Measurements from ENCODE around the gene OR2A25.
"Not testable (repeated sequence)": the region's sequence is repeated elsewhere in the genome, so short reads cannot be mapped to it uniquely, and the experiment has no call there.

The OR2A25 gene

GRCh38 chr7:144048648-144049047 is 21.0 kb upstream of the OR2A25 start, which contains the start of gene OR2A5:
Gene OR2A5, plus strand, starts transcription at chr7:144048948. Its CDS starts 1,454 bp downstream, at chr7:144050402.
- Mint-ChIP-seq H3K27me3 (peaks cover 22% of the 10 kb centered on the region), H3K27ac (no peak within 1 kb of the TSS), H3K4me3 (no peak within 1 kb of the TSS), H3K9me3 (no peaks in the 10 kb centered on the region), H3K4me1 (no peaks in the 10 kb centered on the region)
- ATAC-seq = no peak
- no peak for DNase-seq

GRCh38 chr7:144049491-144049890 is 20.1 kb upstream of the OR2A25 start:
- no peak for ATAC-seq
- no peak for DNase-seq
- no peaks in the 10 kb centered on the region for H3K4me1 Mint-ChIP-seq
- no peak overlapping the region for H3K27ac Mint-ChIP-seq
- peaks cover 22% of the 10 kb centered on the region for H3K27me3 Mint-ChIP-seq
- no peaks in the 10 kb centered on the region for H3K9me3 Mint-ChIP-seq
- no peak overlapping the region for H3K4me3 Mint-ChIP-seq

GRCh38 chr7:144050093-144050492 is 19.5 kb upstream of the OR2A25 start:
- H3K4me3 Mint-ChIP-seq = no peak overlapping the region
- ATAC-seq (no peak), DNase-seq (no peak)
- H3K27me3 Mint-ChIP-seq = peaks cover 22% of the 10 kb centered on the region
- H3K27ac Mint-ChIP-seq = no peak overlapping the region
- no peaks in the 10 kb centered on the region for H3K4me1 Mint-ChIP-seq
- H3K9me3 Mint-ChIP-seq = no peaks in the 10 kb centered on the region

- not testable (repeated sequence) for H3K4me3 Mint-ChIP-seq, ATAC-seq, H3K4me1 Mint-ChIP-seq, H3K27ac Mint-ChIP-seq, DNase-seq, H3K9me3 Mint-ChIP-seq
- peaks cover 28% of the 10 kb centered on the region for H3K27me3 Mint-ChIP-seq
Observed at GRCh38 chr7:144050884-144051283, 18.7 kb upstream of the OR2A25 start.

- no peak for ATAC-seq
- Mint-ChIP-seq H3K27me3 (peaks cover 24% of the 10 kb centered on the region), H3K4me1 (no peaks in the 10 kb centered on the region)
Observed at GRCh38 chr7:144057954-144058353, 11.7 kb upstream of the OR2A25 start.

GRCh38 chr7:144063710-144064109 is 5.9 kb upstream of the OR2A25 start:
- Mint-ChIP-seq H3K4me3 (no peak overlapping the region), H3K4me1 (no peaks in the 10 kb centered on the region), H3K27ac (no peak overlapping the region), H3K9me3 (no peaks in the 10 kb centered on the region), H3K27me3 (peaks cover 27% of the 10 kb centered on the region)
- ATAC-seq (no peak), DNase-seq (no peak)

More at GRCh38 chr7:144057954-144058353, 11.7 kb upstream of the OR2A25 start:
- Mint-ChIP-seq H3K4me3 (no peak overlapping the region), H3K27ac (no peak overlapping the region), H3K9me3 (no peaks in the 10 kb centered on the region)
- no peak for DNase-seq

GRCh38 chr7:144069953-144070352 is 342 bp downstream of the OR2A25 start:
- Mint-ChIP-seq H3K27me3 (peaks cover 15% of the 10 kb centered on the region), H3K27ac (no peak overlapping the region), H3K4me3 (no peak overlapping the region), H3K4me1 (no peaks in the 10 kb centered on the region), H3K9me3 (no peaks in the 10 kb centered on the region)
- ATAC-seq (no peak), DNase-seq (no peak)

GRCh38 chr7:144074374-144074773 is 4.8 kb downstream of the OR2A25 start:
- ATAC-seq (no peak), DNase-seq (no peak)
- Mint-ChIP-seq H3K4me3 (no peak overlapping the region), H3K9me3 (no peaks in the 10 kb centered on the region), H3K27me3 (peaks cover 9% of the 10 kb centered on the region), H3K27ac (peak overlapping the region in 1 of 2 donors; percentile 62), H3K4me1 (no peaks in the 10 kb centered on the region)

- DNase-seq (no peak), ATAC-seq (no peak)
Observed at GRCh38 chr7:144085978-144086377, 16.4 kb downstream of the OR2A25 start, which contains the start of gene OR2A12. Gene OR2A12, plus strand, starts transcription at chr7:144086278. Its CDS starts 8,830 bp downstream, at chr7:144095108.

GRCh38 chr7:144086730-144087129 is 17.1 kb downstream of the OR2A25 start:
- Mint-ChIP-seq H3K27me3 (peaks cover 21% of the 10 kb centered on the region), H3K27ac (no peak overlapping the region), H3K4me3 (no peak overlapping the region), H3K9me3 (no peaks in the 10 kb centered on the region), H3K4me1 (no peaks in the 10 kb centered on the region)
- ATAC-seq (no peak), DNase-seq (no peak)

More at GRCh38 chr7:144085978-144086377, 16.4 kb downstream of the OR2A25 start, which contains the start of gene OR2A12:
- H3K27ac Mint-ChIP-seq = no peak within 1 kb of the TSS
- H3K9me3 Mint-ChIP-seq = no peaks in the 10 kb centered on the region
- no peak within 1 kb of the TSS for H3K4me3 Mint-ChIP-seq
- peaks cover 14% of the 10 kb centered on the region for H3K27me3 Mint-ChIP-seq
- no peaks in the 10 kb centered on the region for H3K4me1 Mint-ChIP-seq

- ATAC-seq (no peak), DNase-seq (no peak)
- Mint-ChIP-seq H3K9me3 (no peaks in the 10 kb centered on the region), H3K27ac (no peak overlapping the region), H3K4me1 (no peaks in the 10 kb centered on the region), H3K27me3 (peaks cover 21% of the 10 kb centered on the region), H3K4me3 (no peak overlapping the region)
Observed at GRCh38 chr7:144087230-144087629, 17.6 kb downstream of the OR2A25 start.

GRCh38 chr7:144090667-144091066 is 21.1 kb downstream of the OR2A25 start:
- Mint-ChIP-seq H3K9me3 (no peaks in the 10 kb centered on the region), H3K4me1 (no peaks in the 10 kb centered on the region), H3K27me3 (peaks cover 21% of the 10 kb centered on the region), H3K27ac (no peak overlapping the region), H3K4me3 (no peak overlapping the region)
- DNase-seq (no peak), ATAC-seq (no peak)

GRCh38 chr7:144098776-144099175 is 29.2 kb downstream of the OR2A25 start:
- Mint-ChIP-seq H3K27ac (no peak overlapping the region), H3K9me3 (no peaks in the 10 kb centered on the region), H3K4me3 (no peak overlapping the region), H3K27me3 (no peaks in the 10 kb centered on the region), H3K4me1 (no peaks in the 10 kb centered on the region)
- DNase-seq (no peak), ATAC-seq (no peak)

- Mint-ChIP-seq H3K4me3 (no peak overlapping the region), H3K27me3 (no peaks in the 10 kb centered on the region), H3K4me1 (no peaks in the 10 kb centered on the region), H3K27ac (no peak overlapping the region), H3K9me3 (no peaks in the 10 kb centered on the region)
- DNase-seq = no peak
- no peak for ATAC-seq
Observed at GRCh38 chr7:144100607-144101006, 31.0 kb downstream of the OR2A25 start.

GRCh38 chr7:144102041-144102440 is 32.4 kb downstream of the OR2A25 start:
- Mint-ChIP-seq H3K27me3 (no peaks in the 10 kb centered on the region), H3K9me3 (no peaks in the 10 kb centered on the region), H3K27ac (no peak overlapping the region), H3K4me3 (no peak overlapping the region), H3K4me1 (no peaks in the 10 kb centered on the region)
- DNase-seq = no peak
- no peak for ATAC-seq

GRCh38 chr7:144105211-144105610 is 35.6 kb downstream of the OR2A25 start:
- H3K4me1 Mint-ChIP-seq = no peaks in the 10 kb centered on the region
- no peaks in the 10 kb centered on the region for H3K27me3 Mint-ChIP-seq
- no peak for ATAC-seq
- H3K4me3 Mint-ChIP-seq = no peak overlapping the region
- no peaks in the 10 kb centered on the region for H3K9me3 Mint-ChIP-seq
- no peak for DNase-seq
- no peak overlapping the region for H3K27ac Mint-ChIP-seq

- H3K9me3 Mint-ChIP-seq = no peaks in the 10 kb centered on the region
- H3K4me1 Mint-ChIP-seq = no peaks in the 10 kb centered on the region
- peaks cover 8% of the 10 kb centered on the region for H3K27me3 Mint-ChIP-seq
- no peak within 1 kb of the TSS for H3K4me3 Mint-ChIP-seq
- ATAC-seq (no peak), DNase-seq (no peak)
- H3K27ac Mint-ChIP-seq = peak within 1 kb of the TSS in 1 of 2 donors; percentile 23
Observed at GRCh38 chr7:144109283-144109682, 39.7 kb downstream of the OR2A25 start, which contains the start of gene OR2A2. Gene OR2A2, plus strand, starts transcription at chr7:144109583. Its CDS starts 0 bp downstream, at chr7:144109583.

Data from stimulated activated naive CD8-positive, alpha-beta T cell treated with anti-CD3 and anti-CD28 coated beads, Interleukin-15, amount 100 ng/mL, for 72 hours (primary cell).